ENCODE measurements around the gene RFT1.

RFT1 gene

DNA sequence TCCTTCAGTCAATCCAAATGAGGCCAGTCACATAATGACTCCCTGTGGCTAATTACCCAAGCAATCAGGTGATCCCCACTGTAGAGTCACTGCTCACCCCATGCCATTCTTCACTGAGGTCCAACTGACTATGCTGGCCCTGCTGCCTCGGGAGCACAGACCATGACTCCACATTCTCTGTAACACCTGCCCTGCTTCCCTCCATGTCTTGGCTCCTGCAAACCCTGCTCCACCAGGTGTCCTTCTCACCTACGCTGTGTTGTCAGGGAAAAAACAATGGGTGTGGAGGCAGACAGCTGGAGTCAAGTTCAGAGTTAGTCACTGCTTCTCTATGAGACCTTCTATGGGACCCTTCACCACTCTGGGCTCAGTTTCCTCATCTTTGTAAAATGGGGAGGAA lies 78.3 kb downstream of the RFT1 start:
- DNase-seq = no peak

DNA sequence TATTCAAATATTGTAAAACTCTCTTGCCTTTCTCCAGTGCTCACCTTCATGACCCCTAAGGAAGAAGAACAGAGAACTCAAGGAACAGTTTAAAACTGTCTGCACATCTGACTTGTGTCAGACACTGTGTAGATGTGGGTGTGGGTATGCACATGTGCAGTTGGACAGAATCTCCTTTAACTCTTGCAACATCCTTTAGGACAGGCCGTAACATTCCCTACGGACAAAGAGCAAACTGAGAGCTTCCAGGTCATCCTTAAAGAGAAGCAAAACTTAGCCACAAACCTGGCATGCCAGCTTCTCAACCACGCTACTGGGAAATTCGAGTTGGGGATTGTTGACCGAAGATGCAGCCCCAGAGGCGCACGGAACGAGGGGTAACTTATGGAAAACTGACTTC lies 80.2 kb downstream of the RFT1 start:
- DNase-seq = no peak

DNA sequence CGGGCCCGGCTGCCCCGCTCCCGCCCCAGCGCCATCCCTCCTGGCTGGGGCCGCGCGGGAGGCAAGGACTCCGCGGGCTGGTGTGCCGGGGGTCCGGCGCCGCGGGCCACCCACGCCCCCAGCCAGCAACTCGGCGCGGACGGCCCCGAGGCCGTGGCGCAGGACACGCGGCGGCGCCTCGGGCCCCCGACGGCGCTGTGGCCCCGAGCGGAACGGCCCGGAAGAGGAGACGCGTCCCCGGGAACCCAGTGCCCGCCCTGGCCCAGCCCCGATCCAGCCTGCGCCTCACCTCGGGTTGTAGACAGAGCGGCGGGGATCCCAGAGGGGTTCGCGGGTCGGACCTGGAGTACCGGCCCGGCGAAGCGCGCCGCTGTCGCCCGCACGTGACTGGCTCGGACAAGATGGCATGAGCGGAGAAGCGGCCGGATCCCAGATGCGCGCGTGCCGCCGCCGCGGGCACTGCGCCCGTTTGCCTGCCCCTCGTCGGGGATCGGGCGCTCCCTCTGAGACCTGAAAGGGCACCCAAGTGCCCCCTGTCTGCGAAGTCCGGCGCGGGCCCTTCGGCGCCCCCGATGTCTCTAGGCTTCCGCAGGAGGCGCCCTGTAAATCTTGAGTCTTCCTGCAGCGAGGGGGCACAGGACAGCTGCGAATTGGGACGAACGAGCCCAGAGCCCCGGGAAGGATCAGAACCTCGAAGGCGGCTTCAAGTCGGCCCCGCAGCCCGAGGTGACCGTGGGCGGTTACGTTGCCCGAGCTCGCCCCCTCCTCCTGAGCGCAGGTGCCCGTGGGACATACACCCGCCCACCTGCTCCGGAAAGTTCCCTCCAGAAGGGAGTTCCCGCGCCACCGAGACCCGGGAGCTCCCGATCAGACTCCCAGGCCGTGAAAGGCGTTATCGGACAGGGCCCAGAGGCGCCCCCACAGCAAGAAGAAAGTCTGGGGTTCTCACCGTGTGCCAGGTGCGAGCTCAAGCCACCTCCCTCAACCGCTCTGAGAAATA lies 83.8 kb downstream of the RFT1 start:
- peak; percentile 18 to 62 (median 39) for DNase-seq

DNA sequence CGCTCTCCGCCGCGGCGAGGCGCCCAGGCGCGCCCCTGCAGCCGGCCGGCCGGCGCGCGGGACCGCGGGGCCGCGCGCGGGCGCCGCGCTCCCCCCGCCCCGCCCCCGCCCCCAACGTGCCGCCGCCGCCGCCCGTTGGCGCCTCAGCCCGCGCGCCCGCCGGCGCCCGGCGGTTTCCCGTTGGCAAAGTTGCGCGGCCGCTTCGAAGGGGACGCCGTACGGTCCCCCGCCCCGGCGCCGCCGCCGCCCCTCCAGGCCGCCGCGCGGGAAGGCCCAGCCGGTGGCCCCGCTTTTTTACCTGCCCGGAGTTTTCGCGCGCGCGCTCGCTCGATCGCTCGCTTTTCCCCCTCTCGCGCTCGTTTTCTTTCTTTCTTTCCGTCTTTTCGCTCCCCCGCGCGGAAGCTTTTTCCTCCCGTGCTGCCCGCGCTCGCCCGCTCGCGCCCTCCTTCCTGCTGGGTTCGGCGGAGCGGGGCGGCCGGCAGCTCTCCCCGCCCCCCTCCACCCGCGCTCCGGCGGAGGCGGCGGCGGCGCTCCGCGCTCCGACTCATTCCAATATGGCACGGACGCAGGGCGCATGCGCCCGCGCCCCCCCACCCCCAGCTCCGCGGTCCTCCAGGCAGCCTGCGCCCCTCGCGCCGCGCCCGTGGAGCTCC lies 84.6 kb downstream of the RFT1 start, which contains the start of gene SFMBT1:
SFMBT1 (minus strand) TSS at position 556 of the 653 bp plus-strand sequence. CDS start 76,945 bp downstream, outside the sequence.
- peak; percentile 51 to 66 (median 57) for DNase-seq

DNA sequence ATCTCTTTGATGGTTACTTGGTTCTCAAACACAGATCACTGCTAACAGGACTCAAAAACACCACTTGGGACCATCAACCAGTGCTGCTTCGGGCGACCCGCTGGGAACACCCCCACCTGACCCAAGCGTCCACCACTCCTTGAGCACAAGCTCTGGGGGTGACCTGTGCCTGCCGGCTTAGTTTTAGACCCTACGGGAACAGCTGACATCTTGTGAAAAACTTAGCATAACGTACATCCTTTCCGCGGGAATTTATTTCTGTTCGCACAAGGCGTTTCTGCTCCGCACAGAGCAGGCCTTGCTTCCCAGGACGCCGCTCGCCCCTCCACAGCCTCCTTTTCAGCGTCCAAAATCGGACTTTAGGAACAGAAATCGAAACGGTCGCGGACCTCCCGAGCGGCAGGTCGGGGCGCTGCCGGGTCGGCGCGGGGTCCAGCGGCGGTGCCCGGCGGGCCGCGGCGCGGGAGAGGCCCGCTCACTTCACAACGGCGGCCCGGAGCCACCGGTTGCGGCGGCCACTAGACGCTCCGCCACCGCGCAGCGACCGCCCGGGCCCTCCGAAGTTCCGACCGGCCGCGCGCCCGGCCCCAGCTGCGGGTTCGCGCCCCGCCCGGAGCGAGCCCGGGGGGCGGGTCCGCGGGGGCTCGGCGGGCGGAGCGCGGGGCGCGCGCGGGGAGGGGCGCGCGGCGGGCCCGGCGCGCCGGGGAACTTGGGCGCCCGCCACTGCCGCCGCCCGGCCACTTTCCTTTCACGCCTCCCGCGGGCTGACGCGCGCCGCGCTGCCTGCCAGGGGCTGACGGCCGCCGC lies 85.3 kb downstream of the RFT1 start:
- DNase-seq = peak in 2 of 4 experiments; percentile 38 to 64

DNA sequence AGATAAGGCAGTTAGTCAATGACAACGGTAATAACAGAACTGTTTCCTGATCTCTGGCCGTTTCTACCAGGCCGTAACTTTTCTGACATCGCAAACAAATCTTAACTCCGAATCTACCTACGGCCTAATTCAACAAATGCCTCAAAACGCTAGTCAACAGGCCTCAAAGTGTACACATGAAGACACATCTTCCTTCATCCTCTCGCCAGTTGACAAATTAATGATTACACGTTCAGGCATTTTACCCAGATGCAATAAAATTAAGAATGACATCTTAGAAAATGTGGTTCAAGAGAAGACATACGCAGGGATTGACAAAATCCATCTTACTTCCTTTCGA lies 85.9 kb downstream of the RFT1 start:
- no peak for DNase-seq

DNA sequence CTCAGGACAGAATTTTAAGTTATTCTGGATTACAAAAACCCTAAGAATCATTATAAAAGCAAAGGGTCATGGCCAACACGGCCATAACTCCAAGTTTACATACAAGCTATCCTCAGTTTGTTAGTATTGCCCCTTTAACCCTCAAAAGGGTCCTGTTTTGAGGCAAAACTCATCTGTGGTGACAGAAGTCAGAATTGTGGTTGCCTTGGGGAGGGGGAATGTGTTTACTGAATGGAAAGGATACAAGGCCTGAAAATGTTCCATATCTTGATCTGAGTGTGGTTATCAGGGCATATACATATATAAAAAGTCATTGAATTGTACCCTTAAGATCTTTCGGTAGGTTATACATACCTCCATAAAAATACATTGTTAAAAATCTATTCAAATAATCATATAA lies 86.5 kb downstream of the RFT1 start:
- no peak for DNase-seq

DNA sequence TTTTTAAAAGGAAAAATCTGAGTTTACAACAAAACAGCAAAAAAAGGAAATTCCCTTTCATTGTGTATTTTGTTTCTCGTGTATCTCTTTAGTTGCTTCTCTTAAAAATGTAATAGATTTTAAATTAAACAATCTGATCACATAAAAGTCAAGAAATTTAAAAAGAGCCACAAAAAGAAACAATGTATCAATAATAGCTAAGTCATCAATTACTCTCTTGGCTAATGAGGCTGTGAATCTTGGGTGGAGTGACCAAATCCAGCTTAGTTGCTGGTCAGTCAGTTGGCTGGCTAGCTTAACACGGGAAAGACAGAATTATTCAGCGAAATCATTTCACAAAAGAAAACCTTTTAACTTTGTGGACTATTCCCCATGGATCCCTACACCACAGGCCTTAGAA lies 87.6 kb downstream of the RFT1 start:
- no peak for DNase-seq

DNA sequence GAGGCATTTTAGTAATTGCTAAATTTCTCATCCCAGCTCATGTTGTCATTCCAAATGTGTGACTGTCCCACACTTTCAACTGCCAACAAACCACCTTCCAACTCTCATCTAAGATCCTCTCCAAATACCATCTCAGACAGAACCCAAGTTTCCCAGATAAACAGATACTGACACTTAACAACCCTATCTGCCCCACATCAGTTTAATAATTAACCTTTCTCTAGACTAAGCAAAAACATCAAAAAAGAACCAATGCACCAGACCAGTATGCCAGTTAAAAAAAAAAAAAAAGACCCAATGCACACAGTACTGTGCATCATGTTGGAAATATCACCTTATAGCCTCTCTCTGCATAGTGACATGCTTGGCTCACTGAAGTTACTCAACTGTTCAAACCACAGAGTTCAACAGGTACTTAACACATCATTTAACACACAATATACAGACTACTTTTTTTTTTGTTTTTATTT lies 89.8 kb downstream of the RFT1 start:
- no peak for DNase-seq

DNA sequence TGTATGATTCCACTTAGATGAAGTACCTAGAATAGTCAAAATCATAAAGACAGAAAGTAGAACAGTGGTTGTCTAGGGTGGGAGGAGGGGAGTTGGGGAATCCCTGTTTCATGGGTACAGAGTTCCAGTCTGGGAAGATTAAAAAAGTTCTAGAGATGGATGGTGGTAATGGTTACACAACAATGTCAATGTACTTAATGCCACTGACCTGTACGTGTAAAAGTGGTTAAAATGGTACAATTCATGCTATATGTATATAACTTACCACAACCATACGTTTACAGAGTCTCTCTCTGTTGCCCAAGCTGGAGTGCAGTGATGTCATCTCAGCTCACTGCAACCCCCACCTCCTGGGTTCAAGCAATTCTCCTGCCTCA lies 90.9 kb downstream of the RFT1 start:
- no peak for DNase-seq

DNA sequence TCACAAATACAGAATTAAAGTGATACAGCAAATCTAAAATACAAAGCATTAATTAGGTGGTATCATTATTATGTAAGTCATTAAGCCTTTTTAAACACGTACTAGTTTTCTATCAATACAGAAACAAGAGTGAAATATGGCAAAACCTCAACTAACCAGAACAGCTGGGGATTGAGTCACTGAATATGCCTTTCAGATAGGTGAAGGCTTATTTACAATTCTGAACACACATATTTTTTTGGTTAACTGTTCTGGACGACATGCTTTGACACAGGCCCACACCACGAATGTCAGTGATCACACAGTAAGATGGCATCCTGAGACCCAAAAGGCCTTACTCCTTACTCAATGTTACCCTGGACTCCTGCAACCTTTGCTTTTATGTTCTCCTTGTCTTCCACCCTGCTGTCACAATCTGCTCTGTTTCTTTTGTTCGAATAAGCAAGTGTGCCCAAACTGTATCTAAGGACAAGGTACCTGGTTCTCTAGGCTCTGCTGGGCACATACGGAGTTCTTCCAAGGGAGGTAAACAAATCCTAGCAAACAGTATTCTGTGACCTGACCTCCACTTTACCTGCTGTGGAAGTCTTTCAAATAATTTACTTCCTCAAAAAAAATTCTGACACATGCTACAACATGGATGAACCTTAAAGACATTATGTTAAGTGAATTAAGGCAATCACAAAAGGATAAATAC lies 91.4 kb downstream of the RFT1 start:
- DNase-seq = no peak

Measured in activated naive CD4-positive, alpha-beta T cell (primary cell).